Ascending aorta (tissue), 2 donors: ENCODE measurements around the gene SLC25A22. TPM values are rescaled to one million over a fixed set of nuclear protein-coding genes. Genes with fewer than 3 reads are reported as not detected.

Experiments used
- DNase-seq, 2 donors: peaks; one replicate each; pipeline ENCODE4 v3.0.0-alpha.2; 2019; ENCODE audit warnings: low spot score in 2 of 2
- H3K27ac ChIP-seq, 2 donors: fragments of 200-600 bp; sonication (generic); one replicate each; pipeline ENCODE4 v1.5.1; 2016 to 2017; ENCODE audit warnings: mild to moderate bottlenecking in 1 of 2
- H3K27me3 ChIP-seq: fragments of 200-600 bp; sonication (generic); one replicate; pipeline ENCODE4 v1.5.1; 2017
- H3K36me3 ChIP-seq, 2 donors: fragments of 200-600 bp; sonication (generic); one replicate each; pipeline ENCODE4 v1.5.1; 2016
- H3K4me1 ChIP-seq, 2 donors: fragments of 200-600 bp; sonication (generic); one replicate each; pipeline ENCODE4 v1.5.1; 2016 to 2017; ENCODE audit warnings: mild to moderate bottlenecking in 1 of 2
- H3K4me3 ChIP-seq, 2 donors: fragments of 200-600 bp; sonication (generic); one replicate each; pipeline ENCODE4 v1.5.1; 2016 to 2017; ENCODE audit warnings: mild to moderate bottlenecking in 1 of 2
- H3K9me3 ChIP-seq, 2 donors: fragments of 200-600 bp; sonication (generic); one replicate each; pipeline ENCODE4 v1.5.1; 2016
- intact Hi-C: fragments of 100-400 bp; cut with DNase I; formaldehyde crosslinking; loops from one replicate; pipeline ENCODE4 v1.15.1; 2023
- total RNA-seq: library from RNA; depleted of rRNA; stranded (reverse); fragments of >200 nt; gene quantifications from one replicate; pipeline ENCODE4 v1.1.0, GENCODE V29; 2016
- TF ChIP-seq, protein P1 (sequence below), 3 experiments: fragments of 200-600 bp in 2 of 3; fragments of 450-650 bp in 1 of 3; sonication (generic) in 2 of 3; IDR thresholded peaks; one replicate each; pipeline ENCODE4 v1.5.1; 2016 to 2019; ENCODE audit warnings: antibody characterized with exemption in 3 of 3, mild to moderate bottlenecking in 1 of 3, moderate library complexity in 1 of 3

SLC25A22 gene
- total RNA-seq, 1 donor from 2014 or later = 5.6 TPM

DNA sequence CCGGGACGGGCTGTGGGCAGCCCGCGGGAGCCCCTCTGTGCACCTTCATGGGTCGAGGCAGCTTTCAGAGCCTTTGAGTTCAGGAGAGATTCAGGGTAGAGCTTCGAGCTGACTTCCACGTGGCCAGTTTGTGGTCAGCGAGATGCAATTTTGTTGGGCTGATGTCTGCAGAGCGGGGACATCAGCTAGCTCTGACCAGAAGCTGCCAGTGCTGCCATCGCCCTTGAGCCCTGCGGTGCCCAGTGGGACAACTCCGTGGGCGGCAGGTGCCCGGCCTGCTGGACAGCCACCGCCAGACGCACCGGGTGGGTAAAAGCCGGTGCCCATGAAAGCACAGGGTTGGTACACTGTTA, 50.1 kb downstream of the SLC25A22 start:
- Histone ChIP-seq H3K9me3 (no peaks in the 10 kb centered on the region), H3K4me3 (peak overlapping the region; percentile 98 to 99), H3K36me3 (peaks cover 0 to 7% of the 10 kb centered on the region in 2 donors), H3K27me3 (no peaks in the 10 kb centered on the region), H3K27ac (peak overlapping the region; percentile 94 to 97), H3K4me1 (peaks cover 0 to 18% of the 10 kb centered on the region in 2 donors)
- no peak for DNase-seq
- intact Hi-C loops = loop anchor here (5.0 kb wide), 1 partner anchor 49 kb away; the partner anchor contains the start of gene SLC25A22
- TF ChIP-seq, protein P1, sequence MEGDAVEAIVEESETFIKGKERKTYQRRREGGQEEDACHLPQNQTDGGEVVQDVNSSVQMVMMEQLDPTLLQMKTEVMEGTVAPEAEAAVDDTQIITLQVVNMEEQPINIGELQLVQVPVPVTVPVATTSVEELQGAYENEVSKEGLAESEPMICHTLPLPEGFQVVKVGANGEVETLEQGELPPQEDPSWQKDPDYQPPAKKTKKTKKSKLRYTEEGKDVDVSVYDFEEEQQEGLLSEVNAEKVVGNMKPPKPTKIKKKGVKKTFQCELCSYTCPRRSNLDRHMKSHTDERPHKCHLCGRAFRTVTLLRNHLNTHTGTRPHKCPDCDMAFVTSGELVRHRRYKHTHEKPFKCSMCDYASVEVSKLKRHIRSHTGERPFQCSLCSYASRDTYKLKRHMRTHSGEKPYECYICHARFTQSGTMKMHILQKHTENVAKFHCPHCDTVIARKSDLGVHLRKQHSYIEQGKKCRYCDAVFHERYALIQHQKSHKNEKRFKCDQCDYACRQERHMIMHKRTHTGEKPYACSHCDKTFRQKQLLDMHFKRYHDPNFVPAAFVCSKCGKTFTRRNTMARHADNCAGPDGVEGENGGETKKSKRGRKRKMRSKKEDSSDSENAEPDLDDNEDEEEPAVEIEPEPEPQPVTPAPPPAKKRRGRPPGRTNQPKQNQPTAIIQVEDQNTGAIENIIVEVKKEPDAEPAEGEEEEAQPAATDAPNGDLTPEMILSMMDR (IDR thresholded peaks at IDR 0.05) = no peak

DNA sequence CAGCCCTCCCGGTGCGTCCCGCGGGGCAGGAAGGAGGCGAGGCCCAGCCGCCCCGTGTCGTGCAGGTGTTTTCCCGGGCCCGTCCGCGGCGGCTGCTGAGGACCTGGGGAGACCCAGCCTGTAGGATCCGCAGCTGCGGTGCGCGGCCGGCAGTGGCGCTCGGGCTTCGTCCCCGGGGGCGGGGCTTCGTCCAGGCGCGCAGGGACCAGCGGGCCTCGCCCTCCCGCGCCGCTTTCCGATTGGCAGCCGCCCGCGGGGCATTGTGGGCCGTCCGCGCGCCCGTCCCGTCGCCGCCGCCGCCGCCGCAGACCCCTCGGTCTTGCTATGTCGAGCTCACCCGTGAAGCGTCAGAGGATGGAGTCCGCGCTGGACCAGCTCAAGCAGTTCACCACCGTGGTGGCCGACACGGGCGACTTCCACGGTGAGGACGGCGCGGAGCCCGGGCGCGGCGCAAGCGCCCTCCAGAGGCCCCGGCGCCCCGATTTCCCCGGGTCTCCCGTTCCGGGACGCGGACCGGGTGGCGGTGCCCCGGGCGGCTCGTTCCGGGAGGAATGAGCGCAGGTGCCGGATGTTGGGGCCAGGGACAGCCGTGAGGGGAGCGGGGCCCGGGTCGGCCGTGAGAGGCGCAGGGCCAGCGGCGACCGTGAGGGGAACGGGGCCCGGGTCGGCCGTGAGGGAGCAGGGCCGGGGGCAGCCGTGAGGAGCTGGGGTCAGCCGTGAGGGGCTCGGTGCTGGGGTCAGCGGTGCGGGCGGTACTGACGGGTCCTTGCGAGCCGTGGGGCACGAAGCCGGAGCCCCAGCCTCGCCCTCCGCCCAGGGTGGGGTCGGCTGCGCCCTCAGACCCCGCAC, 50.7 kb downstream of the SLC25A22 start, which contains the start of gene TALDO1:
TALDO1 (plus strand) TSS at position 307 of the 849 bp plus-strand sequence; CDS start at position 325, 18 bp downstream.
- intact Hi-C loops = loop anchor here (1.0 to 5.0 kb wide), 4 partner anchors 19 to 179 kb away; partner anchors contain the start of genes GATD1 and SLC25A22
- H3K36me3 ChIP-seq = peaks cover 0 to 1% of the 10 kb centered on the region in 2 donors
- TF ChIP-seq, protein P1 (IDR thresholded peaks at IDR 0.05) = peak in 2 of 3 experiments; percentile 16 to 34
- peak within 1 kb of the TSS; percentile 98 to 99 for H3K4me3 ChIP-seq
- H3K27me3 ChIP-seq = no peaks in the 10 kb centered on the region
- H3K4me1 ChIP-seq = peaks cover 0 to 18% of the 10 kb centered on the region in 2 donors
- peak; percentile 50 to 94 for DNase-seq
- no peaks in the 10 kb centered on the region for H3K9me3 ChIP-seq
- H3K27ac ChIP-seq = peak within 1 kb of the TSS; percentile 94 to 97

DNA sequence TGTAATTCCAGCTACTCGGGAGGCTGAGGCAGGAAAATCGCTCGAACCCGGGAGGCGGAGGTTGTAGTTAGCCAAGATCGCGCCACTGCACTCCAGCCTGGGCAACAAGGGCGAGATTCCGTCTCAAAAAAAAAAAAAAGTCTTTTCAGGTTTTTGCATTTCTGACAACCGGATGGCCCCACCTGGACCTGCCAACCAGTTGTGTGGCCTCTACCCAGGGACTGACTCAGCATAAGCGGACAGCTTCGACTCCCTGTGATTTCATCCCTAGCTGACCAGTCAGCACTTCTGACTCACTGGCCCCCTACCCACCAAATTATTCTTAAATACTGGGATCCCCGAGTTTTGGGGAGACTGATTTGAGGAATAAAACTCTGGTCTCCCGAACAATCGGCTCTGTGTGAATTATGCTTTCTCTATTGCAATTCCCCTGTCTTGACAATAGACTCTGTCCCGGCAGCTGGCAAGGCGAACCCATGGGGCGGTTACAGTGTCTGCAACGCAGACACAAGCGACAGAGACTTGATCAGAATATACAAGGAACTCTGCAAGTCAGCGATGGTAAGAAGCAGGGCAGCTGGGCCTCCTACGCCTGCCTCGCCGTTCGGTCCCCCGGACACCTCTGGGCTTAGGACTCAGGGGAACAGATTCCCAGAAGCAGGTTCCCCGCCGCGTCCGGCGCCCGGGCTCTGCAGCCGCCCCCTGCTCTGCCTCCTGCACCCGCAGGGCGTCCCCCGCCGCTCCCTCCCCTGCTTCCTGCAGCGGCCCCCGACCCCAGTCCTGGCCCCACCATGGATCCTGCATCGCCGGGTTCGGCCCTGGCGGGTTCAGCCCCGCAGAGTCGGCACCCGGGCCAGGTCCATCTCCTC, 51.6 kb downstream of the SLC25A22 start:
- Histone ChIP-seq H3K36me3 (no peaks in the 10 kb centered on the region), H3K27ac (peak overlapping the region; percentile 94 to 97), H3K9me3 (no peaks in the 10 kb centered on the region), H3K4me3 (peak overlapping the region; percentile 98 to 99), H3K4me1 (peaks cover 0 to 18% of the 10 kb centered on the region in 2 donors), H3K27me3 (no peaks in the 10 kb centered on the region)
- intact Hi-C loops = loop anchor here (1.0 to 5.0 kb wide), 4 partner anchors 18 to 178 kb away; partner anchors contain the start of genes GATD1 and SLC25A22
- DNase-seq = no peak
- TF ChIP-seq, protein P1 (IDR thresholded peaks at IDR 0.05) = no peak

DNA sequence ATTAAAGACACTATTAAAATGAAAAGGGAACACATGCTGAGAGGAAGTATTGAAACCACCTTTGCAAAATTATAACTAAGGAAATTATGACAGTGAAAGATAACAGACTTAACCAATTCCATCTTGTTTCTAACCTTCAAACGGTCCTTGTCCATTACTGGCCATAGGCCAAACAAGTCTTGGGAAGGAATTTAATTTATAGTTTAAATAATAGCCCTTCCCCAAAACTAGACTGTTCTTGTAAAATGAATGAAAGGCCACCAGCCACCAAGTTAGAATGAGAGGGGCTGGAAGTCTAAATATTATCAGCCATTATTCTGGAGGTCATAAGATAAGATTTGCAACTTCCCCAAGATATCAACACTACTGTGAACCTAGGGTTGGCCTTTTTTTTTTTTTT, 52.7 kb downstream of the SLC25A22 start:
- Histone ChIP-seq H3K4me3 (no peak overlapping the region), H3K9me3 (no peaks in the 10 kb centered on the region), H3K4me1 (peaks cover 0 to 18% of the 10 kb centered on the region in 2 donors), H3K36me3 (no peaks in the 10 kb centered on the region), H3K27me3 (no peaks in the 10 kb centered on the region), H3K27ac (no peak overlapping the region)
- intact Hi-C loops = loop anchor here (5.0 kb wide), 1 partner anchor 52 kb away; the partner anchor contains the start of gene SLC25A22
- TF ChIP-seq, protein P1 (IDR thresholded peaks at IDR 0.05) = no peak
- DNase-seq = no peak

DNA sequence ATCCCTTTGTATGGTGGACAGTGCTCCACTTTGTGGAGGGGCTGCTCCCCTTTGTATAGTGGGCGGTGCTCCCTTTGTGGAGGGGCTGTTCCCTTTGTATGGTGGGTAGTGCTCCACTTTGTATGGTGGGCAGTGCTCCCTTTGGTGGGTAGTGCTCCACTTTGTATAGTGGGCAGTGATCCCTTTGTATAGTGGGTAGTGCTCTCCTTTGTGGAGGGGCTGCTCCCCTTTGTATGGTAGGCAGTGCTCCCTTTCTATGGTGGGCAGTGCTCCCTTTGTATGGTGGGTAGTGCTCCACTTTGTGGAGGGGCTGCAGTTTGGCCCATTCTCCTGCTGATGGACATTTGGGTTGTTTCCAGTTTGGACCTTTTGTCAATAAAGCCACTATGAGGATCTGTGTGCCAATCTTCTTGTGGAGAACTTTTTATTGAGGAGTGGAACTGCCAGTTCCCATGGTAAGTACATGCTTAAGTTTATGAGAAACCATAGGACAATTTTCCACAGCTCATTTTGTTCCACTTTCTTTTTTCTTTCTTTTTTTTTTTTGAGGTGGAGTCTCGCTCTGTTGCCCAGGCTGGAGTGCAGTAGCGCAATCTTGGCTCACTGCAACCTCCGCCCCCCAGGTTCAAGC, 55.4 kb downstream of the SLC25A22 start:
- TF ChIP-seq, protein P1 (IDR thresholded peaks at IDR 0.05) = no peak
- Histone ChIP-seq H3K36me3 (no peaks in the 10 kb centered on the region), H3K9me3 (no peaks in the 10 kb centered on the region), H3K27me3 (no peaks in the 10 kb centered on the region), H3K4me3 (no peak overlapping the region), H3K27ac (no peak overlapping the region), H3K4me1 (peaks cover 0 to 7% of the 10 kb centered on the region in 2 donors)
- no peak for DNase-seq
- intact Hi-C loops = no loop called here
